Activated CD4-positive, alpha-beta T cell treated with anti-CD3 and anti-CD28 coated beads, Interleukin-2, Interleukin-6, amounts not matched to agents 100 ng/mL and 50 ng/mL, durations not matched to agents 16 hours and 8 hours (primary cell): ENCODE results near the gene SERPINA12.

Source experiments
- DNase-seq: peaks from one replicate; pipeline ENCODE4 v3.0.0-alpha.2; 2020

Gene SERPINA12

GRCh38 chr14:94462763-94463572, 46.3 kb downstream of the SERPINA12 start:
- DNase-seq, result no peak

- DNase-seq, result no peak
Observed at GRCh38 chr14:94462219-94462551, 47.1 kb downstream of the SERPINA12 start.

DNA sequence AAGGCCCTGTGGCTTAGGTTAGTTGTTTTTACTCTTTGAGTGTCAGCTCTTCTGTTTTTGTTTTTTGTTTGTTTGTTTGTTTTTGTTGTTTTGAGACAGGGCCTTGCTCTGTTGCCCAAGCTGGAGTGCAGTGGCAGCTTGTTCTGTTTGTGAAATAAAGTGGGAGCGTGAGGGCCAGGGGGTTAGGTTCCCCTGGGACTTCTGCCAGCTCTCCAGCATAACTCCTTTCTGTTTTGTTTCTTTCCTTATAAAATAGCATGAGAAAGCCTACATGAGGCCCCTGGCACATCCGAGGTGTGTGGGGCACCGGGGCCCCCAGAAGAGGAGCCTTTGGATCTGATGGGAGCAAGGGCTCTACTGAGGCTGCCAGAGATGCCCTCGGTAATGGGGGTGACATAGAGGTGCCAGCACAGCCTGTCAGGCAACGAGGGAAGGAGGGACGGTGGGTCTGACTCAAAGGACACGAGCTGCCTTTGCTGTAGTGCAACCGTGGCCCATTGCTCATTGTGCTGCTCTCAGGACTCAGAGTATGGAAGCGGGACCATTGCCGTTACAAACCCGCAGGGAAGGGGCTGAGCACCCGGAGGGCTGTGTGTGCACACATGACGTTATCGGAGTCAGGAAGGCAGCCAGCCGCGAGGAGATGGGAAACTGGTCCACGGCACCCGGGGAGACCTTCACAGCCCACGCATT, 47.6 kb downstream of the SERPINA12 start:
- no peak for DNase-seq

- DNase-seq, result no peak
Observed at GRCh38 chr14:94460631-94461416, 48.4 kb downstream of the SERPINA12 start.

- no peak for DNase-seq
Observed at GRCh38 chr14:94458558-94459205, 50.6 kb downstream of the SERPINA12 start.

DNA sequence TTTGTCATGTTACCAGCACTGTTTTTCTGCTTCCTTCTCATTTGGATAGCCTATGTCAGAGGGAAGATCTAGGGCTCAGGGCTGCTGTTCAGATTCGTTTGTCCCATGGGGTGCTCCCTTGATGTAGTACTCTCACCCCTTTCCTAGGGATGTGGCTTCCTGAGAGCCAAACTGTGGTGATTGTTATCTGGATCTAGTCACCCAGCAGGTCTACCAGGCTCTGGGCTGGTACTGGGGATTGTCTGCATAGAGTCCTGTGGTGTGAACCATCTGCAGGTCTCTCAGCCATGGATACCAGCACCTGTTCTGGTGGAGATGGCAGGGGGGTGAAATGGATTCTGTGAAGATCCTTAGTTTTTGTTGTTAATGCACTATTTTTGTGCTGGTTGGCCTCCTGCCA, 51.2 kb downstream of the SERPINA12 start:
- DNase-seq, result no peak

DNA sequence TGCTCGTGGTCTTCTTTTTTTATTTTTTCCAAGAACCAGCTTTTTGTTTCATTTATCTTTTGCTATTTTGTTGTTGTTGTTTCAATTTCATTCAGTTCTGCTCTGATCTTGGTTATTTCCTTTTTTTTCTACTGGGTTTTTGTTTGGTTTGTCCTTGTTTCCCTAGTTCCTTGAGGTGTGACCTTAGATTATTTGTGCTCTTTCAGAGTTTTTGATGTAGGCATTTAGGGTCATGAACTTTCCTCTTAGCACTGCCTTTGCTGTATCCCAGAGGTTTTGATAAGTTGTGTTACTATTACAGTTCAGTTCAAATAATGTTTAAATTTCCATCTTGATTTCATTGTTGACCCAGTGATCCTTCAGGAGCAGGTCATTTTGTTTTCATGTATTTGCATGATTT, 53.3 kb downstream of the SERPINA12 start:
- no peak for DNase-seq

DNA sequence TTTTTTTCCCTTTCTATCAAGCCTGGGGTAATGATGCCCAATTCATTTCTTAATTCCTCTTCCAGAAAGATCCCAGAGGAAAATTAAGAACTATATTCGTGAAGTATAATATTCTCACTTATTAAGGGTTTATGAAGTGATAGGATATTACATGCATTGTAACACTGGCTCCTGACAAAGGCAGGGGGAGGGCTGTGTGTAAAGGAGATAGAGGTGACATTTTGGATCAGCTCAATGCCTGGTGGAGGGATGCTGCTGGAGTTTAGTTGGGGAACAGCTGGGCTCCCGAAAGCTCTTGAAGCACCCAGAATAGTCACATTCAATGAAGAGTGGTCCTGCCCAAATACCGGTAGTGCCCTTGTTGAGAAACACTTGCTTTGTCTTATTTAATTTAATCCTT, 57.4 kb downstream of the SERPINA12 start:
- DNase-seq, result no peak

GRCh38 chr14:94451091-94451771, 58.0 kb downstream of the SERPINA12 start:
- DNase-seq, result no peak

GRCh38 chr14:94450722-94451090, 58.6 kb downstream of the SERPINA12 start:
- DNase-seq, result no peak

DNA sequence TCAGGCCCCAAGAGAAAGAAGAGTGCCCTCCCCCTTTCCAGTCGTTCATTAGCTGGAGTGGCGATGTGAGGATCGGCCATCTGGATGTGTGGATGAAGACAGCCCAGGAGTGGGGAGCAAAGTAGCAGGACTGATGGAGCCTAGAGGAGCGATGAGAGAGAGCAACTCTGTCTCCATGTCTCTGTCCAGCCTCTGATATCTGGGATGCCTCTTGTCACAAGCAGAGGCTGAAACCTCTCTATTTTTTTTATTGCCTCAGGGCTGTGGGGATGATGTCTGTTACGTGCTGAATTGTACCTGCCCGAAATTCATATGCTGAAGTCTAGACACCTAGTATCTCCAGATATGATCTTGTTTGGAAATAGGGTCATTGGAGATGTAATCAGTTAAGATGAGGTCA, 59.3 kb downstream of the SERPINA12 start:
- DNase-seq, result no peak

- DNase-seq, result no peak
Observed at GRCh38 chr14:94448071-94448808, 61.0 kb downstream of the SERPINA12 start.

GRCh38 chr14:94447206-94447605, 62.1 kb downstream of the SERPINA12 start:
- no peak for DNase-seq

GRCh38 chr14:94446126-94446525, 63.1 kb downstream of the SERPINA12 start:
- DNase-seq, result no peak

GRCh38 chr14:94445003-94445402, 64.3 kb downstream of the SERPINA12 start:
- no peak for DNase-seq

GRCh38 chr14:94441531-94442205, 67.6 kb downstream of the SERPINA12 start:
- DNase-seq, result no peak

DNA sequence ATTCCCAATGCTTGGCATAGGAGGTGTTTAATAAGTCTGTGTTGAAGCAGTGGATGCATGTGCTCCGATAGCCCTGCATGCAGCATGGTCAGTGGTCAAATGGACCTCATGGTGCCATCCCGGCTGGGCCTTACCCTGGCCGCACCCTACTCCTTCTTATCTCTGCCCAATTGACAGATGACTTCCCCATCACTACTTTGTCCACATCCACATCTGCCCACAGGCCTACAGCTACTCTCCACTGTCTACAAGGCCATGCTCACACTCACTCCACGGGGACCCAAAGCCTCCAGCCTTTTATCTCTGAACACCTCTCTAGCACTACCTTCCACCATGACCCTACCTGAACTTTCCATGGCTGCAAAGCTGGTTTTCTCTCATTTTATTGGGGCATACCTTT, 68.1 kb downstream of the SERPINA12 start:
- no peak for DNase-seq

DNA sequence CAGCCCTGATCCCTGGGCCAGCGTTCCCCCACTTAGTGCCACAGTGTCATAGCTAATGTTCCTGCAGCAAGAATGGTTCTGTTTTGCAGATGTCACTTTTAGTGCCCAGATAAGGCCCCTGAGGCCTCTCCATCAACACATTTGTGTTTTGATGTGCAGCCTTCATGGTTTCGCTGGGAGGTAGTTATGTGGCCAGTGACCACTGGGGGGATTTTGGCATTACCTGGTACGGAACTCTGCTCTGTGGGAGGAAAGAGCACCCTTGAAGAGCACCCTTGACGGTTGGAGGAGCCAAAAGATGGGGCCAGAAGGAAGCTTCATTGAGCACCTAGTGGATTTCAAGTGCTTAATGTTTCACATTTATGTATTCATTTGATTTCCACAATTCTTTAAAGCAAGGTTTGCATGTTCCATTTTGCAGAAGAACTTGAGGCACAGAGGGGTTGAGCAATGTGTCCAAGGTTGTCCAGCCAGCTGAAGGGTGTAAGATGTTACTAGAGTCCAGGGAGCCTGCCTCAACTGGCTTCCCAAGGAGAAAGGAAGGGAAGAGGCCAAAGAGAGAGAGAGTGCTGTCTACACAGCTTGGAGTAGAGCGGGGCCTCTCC, 69.7 kb downstream of the SERPINA12 start:
- no peak for DNase-seq
